Activated T-helper 9 cell treated with anti-CD3 and anti-CD28 coated beads, Interleukin-2, amount 50 U/mL, for 16 hours (primary cell): Measurements from ENCODE around the gene ZNF30.
A peak's percentile ranks its signal among the peaks of the same experiment; 100 is the strongest.
"Not testable (repeated sequence)": the region's sequence is repeated elsewhere in the genome, so short reads cannot be mapped to it uniquely, and the experiment has no call there.

Experiments used
- DNase-seq: peaks from one replicate; pipeline ENCODE4 v3.0.0-alpha.2; 2020; ENCODE audit warnings: low read depth

The ZNF30 gene

GRCh38 chr19:34960103-34960805 lies 33.6 kb downstream of the ZNF30 start:
- no peak for DNase-seq

DNA sequence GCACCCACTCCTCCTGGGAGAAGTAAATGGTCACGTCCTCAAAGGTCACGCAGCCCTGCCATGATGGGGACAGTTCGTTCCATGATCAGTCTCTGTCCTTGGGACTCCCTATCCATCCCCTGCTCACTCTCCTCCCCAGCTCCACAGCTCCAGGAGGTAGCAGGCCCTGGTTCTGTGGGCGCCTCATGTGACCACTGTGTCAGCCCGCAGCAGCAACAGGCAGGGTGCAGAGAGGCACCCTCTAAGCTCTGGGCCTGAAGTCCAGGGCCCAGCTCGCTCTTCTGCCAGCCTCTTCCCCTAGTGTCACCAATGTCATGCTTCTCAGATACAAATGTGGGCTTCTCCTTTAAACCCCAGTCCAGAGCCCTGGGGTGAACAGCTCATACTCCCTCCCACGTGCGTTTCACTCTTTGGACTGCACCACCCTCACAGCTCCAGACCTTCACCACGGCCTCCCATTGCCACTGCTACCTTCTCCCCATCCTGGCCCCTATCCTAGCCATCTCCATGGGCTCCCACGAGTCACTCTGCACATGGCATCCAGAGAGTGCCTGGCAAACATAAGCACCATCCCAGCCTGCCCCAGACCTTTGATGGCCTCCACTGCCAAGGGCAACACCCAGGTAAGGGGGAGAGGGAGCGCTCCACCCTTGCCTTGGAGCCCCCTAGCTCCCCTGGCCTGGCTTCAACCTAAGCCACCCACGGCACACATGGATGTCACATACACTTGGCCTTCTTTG lies 34.4 kb downstream of the ZNF30 start:
- no peak for DNase-seq

DNA sequence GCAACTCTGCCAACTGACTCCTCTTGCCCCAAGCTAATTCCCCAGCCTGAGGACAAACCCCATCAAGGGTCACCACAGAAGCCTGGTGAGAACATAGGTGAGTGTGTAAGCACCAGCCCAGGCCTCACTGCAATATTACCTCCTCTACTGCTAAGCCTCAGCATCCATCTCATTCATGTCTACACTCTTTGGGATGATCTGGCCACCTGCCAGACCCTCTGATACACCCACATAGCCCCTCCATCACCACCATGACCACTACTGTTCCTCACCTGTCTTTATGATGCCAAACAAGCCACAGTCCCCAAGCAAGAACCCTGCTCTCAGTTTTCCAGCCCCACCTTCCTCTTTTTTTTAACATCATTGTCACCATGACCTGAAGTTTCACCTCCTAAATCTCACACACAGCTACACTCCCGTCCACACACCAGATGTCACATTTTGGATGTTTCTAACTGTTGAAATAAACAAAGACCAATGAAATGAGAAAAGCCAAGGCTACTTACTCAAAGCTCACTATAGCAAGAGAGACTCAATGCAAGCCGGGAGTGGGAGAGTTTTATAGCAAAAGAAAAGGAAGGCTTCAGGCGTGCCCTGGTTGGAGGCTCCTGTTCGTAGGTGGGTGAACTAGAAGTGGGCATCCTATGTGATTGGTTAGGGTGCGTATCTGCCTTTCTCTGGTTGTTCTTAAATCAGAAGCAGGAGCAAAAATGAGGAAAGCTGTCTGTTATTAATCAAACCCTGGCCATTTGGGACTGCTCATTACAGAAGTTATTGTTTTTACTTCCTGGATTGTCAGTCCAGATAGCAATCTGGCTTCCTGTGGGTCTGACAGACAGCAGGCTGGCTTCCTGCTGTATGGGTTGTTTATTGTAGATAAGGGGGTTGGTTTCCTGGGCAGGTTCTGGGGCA lies 35.3 kb downstream of the ZNF30 start:
- DNase-seq = no peak

GRCh38 chr19:34962687-34963572 lies 36.2 kb downstream of the ZNF30 start:
- no peak for DNase-seq

- peak; percentile 23 for DNase-seq
These were observed 37.1 kb downstream of the ZNF30 start, which contains the start of gene ZNF792 for GRCh38 chr19:34963573-34964406. Gene ZNF792 (minus strand): TSS chr19:34964229. CDS start chr19:34963662, 567 bp downstream.

- DNase-seq = no peak
These were observed 37.9 kb downstream of the ZNF30 start for GRCh38 chr19:34964598-34964997.

- not testable (repeated sequence) for DNase-seq
These were observed 38.8 kb downstream of the ZNF30 start for GRCh38 chr19:34965505-34965904.

- no peak for DNase-seq
These were observed 40.8 kb downstream of the ZNF30 start for GRCh38 chr19:34967551-34967950.

DNA sequence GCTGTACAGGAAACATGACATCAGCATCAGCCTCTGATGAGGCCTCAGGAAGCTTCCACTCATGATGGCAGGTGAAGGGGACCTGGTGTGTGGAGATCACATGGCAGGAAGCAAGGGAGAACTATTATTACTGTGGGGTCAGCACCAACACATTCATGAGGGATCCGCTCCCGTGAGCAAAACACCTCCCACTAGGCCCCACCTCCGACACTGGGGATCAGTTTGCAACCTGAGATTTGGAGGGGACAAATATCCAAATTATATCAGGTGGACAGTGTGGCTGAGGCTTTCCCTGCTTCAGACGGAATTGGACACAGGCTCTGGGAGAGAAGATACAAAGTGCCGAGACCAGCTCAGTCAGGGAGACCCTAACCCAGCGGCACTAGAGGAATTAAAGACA lies 43.0 kb downstream of the ZNF30 start:
- no peak for DNase-seq

- not testable (repeated sequence) for DNase-seq
These were observed 43.6 kb downstream of the ZNF30 start for GRCh38 chr19:34970185-34970780.

DNA sequence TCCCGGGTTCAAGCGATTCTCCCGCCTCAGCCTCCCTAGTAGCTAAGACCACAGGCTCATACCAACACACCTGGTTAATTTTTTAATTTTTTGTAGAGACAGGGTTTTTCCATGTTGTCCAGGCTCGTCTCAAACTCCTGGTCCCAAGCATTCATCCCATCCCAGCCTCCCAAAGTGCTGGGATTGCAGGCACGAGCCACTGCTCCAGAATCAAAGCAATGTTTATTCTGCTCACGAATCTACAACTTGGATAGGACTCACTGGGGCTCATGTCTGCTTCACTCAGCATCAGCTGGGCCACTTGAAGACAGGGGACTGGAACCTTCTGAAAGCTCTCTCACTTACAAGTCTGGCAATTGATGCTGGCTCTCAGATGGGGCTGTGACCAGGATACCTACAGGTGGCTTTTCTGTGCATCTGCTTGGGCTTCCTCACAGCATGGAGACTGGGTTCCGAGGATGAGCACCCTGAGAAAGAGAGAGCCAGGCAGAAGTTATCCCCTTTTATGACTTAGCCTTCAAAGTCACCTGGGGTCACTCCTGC lies 45.5 kb downstream of the ZNF30 start:
- DNase-seq = no peak

- DNase-seq = no peak
These were observed 47.9 kb downstream of the ZNF30 start for GRCh38 chr19:34974646-34975045.

- no peak for DNase-seq
These were observed 48.4 kb downstream of the ZNF30 start for GRCh38 chr19:34975056-34975455.

DNA sequence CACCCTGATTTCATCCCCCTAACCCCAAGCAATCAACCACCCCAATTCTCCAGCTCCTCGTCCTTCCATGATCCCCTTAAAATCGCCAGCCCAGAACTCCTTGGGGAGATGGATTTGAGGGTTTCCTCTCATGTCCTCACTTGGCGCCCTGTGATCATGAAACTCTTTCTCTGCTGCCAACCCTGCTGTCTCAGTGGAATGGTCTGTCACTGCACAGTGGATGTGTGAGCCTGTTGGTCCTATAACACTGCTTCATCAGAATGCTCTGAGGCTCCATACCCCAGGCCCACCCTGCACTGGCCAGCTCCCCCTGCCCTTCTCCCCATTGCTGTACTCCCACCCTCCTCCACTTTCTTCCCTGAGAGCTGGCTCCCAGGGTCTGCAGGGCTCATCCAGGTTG lies 49.9 kb downstream of the ZNF30 start:
- no peak for DNase-seq

DNA sequence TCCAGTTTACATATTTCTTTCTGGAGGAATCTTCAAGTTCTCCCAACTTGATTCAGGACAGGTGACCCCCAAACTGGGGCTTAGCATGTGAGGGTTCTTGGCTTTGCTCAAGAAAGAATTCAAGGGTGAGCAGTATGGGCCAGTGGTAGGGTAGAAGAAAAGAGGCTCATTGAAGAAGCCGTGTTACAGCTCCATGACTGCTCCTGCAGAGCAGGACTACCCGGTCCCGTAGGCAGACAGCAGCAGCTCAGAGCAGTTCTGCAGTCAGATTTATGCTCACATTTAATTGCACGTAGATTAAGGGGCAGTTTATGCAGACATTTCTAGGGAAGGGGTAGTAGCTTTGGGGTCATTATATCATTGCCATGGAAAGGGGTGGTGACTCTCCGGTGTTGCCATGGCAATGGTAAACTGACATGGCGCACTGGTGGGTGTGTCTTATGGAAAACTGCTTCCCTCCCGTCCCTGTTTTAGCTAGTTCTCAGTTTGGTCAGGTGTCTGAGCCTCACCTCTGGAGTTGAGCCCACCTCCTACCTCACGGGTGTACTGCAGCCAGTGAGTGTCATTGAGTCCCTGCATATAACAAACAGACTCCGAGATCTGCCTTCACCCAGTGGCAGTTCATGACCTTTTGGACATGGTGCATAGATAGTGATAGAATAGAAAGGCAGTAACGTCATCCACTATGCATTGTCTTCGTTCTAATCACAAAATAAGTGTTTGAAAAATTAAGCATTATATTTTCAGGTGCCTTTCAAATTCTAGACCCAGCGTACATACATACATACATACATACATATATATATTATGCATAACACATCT lies 53.3 kb downstream of the ZNF30 start:
- no peak for DNase-seq

GRCh38 chr19:34982275-34982674 lies 55.6 kb downstream of the ZNF30 start:
- DNase-seq = no peak

DNA sequence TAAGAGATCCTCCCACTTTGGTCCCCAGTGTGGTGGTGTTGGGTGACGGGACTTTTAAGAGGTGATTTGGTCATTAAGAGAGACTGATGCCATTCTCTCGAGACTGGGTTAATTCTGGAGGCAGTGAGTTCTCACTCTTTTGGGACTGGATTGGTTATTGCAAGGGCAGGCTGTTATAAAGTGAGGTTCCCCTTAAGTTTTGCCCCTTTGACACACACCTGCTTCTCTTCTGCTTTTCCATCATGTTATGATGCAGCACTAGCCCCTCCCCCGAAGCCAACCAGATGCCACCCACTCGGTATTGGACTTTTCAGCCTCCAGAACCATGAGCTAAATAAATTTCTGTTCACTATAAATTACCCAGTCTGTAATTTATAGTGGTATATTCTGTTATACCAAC lies 57.1 kb downstream of the ZNF30 start:
- DNase-seq = no peak

- no peak for DNase-seq
These were observed 57.6 kb downstream of the ZNF30 start for GRCh38 chr19:34984287-34984686.
